ENCODE data around the gene DAPK2.

DNA sequence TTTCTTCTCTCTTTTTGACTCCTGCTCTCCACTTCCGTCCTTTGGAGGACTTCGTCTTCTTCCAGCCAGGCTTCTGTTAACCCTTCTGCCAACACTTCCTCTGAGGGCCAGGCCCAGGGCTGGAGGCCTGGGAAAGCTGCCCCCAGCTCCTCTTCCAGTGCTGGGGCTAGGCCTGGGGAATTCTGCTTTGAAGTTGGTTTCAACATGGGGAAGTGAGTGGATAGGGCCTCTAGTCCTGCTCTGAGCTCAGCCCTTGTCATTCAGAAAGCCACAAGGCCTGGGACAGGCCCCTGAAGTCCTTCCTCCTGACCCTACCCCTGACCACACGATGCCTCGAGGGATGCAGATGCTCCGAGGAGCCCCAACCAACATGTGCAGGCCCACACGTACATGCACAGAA is 158.7 kb downstream of the DAPK2 start:
- TF ChIP-seq CTCF (IDR thresholded peaks at IDR 0.05; ENCODE audit: low read depth, low read length) = no peak
- TF ChIP-seq EZH2phosphoT487 (IDR thresholded peaks at IDR 0.05; ENCODE audit: low read depth) = no peak

All from OCI-LY3 (cell line).